ENCODE measurements around the gene MRTO4.

GRCh38 chr1:19220991-19221390, 30.6 kb upstream of the MRTO4 start:
- TF ChIP-seq, protein P1, sequence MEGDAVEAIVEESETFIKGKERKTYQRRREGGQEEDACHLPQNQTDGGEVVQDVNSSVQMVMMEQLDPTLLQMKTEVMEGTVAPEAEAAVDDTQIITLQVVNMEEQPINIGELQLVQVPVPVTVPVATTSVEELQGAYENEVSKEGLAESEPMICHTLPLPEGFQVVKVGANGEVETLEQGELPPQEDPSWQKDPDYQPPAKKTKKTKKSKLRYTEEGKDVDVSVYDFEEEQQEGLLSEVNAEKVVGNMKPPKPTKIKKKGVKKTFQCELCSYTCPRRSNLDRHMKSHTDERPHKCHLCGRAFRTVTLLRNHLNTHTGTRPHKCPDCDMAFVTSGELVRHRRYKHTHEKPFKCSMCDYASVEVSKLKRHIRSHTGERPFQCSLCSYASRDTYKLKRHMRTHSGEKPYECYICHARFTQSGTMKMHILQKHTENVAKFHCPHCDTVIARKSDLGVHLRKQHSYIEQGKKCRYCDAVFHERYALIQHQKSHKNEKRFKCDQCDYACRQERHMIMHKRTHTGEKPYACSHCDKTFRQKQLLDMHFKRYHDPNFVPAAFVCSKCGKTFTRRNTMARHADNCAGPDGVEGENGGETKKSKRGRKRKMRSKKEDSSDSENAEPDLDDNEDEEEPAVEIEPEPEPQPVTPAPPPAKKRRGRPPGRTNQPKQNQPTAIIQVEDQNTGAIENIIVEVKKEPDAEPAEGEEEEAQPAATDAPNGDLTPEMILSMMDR (conservative IDR thresholded peaks at IDR 0.05; ENCODE audit: low read length): no peak
- no peak for TF ChIP-seq EZH2phosphoT487 (IDR thresholded peaks at IDR 0.05; ENCODE audit: borderline replicate concordance, low read depth, low read length)
